Choroid plexus epithelial cell (primary cell): ENCODE data around the gene AXL.
"Not testable (repeated sequence)": the region's sequence is repeated elsewhere in the genome, so short reads cannot be mapped to it uniquely, and the experiment has no call there.

Experiments
- DNase-seq: peaks from one replicate; pipeline ENCODE4 v3.0.0-alpha.2; 2010; ENCODE audit warnings: low read depth
- H3K4me3 ChIP-seq: 2 replicates; pipeline ENCODE4 v1.5.1; 2011; ENCODE audit warnings: low read depth, mild to moderate bottlenecking, control low read depth, low read length, moderate library complexity
- TF ChIP-seq, protein P1 (sequence below): conservative IDR thresholded peaks from 2 replicates; pipeline ENCODE4 v1.5.1; 2011; ENCODE audit warnings: low read depth, mild to moderate bottlenecking, control low read depth, inconsistent platforms, low read length, moderate library complexity

The AXL gene

DNA sequence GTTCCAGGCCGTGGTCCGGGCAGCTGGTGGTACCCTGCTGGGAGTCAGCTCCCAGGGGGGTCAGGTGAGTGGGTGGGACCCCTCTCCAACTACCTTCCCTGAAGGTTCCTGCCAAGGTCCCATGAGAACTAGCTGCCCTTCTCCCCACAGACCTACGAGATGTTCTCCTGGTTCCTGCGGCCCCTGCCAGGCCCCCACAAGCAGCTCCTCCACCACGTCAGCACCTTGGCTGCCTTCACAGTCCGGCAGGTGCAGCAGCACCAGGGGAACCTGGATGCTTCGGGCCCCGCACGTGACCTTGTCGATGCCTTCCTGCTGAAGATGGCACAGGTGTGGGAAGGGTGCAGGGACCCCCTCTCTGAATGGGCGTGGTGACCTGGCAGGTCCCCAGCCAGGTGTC lies 20.5 kb upstream of the AXL start:
- TF ChIP-seq, protein P1, sequence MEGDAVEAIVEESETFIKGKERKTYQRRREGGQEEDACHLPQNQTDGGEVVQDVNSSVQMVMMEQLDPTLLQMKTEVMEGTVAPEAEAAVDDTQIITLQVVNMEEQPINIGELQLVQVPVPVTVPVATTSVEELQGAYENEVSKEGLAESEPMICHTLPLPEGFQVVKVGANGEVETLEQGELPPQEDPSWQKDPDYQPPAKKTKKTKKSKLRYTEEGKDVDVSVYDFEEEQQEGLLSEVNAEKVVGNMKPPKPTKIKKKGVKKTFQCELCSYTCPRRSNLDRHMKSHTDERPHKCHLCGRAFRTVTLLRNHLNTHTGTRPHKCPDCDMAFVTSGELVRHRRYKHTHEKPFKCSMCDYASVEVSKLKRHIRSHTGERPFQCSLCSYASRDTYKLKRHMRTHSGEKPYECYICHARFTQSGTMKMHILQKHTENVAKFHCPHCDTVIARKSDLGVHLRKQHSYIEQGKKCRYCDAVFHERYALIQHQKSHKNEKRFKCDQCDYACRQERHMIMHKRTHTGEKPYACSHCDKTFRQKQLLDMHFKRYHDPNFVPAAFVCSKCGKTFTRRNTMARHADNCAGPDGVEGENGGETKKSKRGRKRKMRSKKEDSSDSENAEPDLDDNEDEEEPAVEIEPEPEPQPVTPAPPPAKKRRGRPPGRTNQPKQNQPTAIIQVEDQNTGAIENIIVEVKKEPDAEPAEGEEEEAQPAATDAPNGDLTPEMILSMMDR: no peak
- no peak overlapping the region for H3K4me3 ChIP-seq
- DNase-seq: no peak

DNA sequence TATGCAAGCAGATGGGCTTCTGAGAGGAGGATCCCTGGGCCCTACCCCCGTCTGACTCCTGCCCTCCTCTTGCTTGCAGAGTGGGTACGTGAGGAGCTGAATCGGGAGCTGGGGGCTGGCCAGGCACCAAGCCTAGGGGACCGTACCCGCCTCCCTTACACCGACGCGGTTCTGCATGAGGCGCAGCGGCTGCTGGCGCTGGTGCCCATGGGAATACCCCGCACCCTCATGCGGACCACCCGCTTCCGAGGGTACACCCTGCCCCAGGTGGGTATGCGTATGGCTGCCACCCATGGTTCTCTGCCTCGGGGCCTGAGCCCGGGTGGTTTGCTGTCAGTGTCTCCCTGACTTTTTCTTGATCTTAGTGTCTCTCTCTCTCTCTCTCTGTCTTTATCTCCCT lies 15.7 kb upstream of the AXL start:
- TF ChIP-seq, protein P1: no peak
- DNase-seq: no peak
- H3K4me3 ChIP-seq: no peak overlapping the region

DNA sequence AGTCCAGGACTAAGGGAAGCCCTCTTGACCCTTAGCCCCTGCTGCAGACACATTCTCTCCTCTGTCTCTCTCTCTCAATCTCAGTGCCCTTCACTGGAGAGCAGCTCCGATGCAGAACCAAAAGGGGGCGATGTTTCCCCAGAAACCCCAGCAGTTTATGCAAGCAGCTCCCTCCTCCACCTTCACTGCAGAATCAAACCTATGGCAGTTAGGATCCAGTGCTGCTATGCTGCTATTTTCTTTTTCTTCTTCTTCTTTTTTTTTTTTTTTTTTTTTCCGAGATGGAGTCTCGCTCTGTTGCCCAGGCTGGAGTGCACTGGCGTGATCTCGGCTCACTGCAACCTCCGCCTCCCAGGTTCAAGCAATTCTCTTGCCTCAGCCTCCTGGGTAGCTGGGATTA lies 14.7 kb upstream of the AXL start:
- TF ChIP-seq, protein P1: peak; percentile 98
- DNase-seq: peak; percentile 94
- not testable (repeated sequence) for H3K4me3 ChIP-seq

DNA sequence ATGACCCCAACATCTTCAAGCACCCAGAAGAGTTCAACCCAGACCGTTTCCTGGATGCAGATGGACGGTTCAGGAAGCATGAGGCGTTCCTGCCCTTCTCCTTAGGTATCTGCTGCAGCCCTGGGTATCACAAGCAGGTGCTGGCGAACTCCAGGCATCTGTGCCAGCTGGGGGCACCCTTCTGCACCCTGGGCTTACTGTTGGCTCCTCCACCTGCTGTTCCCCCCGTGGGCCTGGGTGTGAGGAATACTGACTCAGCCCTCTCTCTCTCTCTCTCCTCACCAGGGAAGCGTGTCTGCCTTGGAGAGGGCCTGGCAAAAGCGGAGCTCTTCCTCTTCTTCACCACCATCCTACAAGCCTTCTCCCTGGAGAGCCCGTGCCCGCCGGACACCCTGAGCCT lies 13.0 kb upstream of the AXL start:
- no peak for DNase-seq
- no peak overlapping the region for H3K4me3 ChIP-seq
- TF ChIP-seq, protein P1: no peak

DNA sequence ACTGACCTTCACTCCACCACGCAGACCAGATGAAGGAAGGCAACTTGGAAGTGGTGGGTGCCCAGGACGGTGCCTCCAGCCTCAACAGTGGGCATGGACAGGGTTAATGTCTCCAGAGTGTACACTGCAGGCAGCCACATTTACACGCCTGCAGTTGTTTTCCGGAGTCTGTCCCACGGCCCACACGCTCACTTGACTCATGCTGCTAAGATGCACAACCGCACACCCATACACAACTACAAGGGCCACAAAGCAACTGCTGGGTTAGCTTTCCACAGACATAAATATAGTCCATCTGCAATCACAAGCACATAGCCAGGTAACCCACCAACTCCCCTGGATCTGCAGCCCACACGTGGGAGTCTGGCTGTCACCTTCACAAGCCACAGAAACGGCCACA lies 12.6 kb upstream of the AXL start:
- TF ChIP-seq, protein P1: no peak
- no peak overlapping the region for H3K4me3 ChIP-seq
- no peak for DNase-seq

DNA sequence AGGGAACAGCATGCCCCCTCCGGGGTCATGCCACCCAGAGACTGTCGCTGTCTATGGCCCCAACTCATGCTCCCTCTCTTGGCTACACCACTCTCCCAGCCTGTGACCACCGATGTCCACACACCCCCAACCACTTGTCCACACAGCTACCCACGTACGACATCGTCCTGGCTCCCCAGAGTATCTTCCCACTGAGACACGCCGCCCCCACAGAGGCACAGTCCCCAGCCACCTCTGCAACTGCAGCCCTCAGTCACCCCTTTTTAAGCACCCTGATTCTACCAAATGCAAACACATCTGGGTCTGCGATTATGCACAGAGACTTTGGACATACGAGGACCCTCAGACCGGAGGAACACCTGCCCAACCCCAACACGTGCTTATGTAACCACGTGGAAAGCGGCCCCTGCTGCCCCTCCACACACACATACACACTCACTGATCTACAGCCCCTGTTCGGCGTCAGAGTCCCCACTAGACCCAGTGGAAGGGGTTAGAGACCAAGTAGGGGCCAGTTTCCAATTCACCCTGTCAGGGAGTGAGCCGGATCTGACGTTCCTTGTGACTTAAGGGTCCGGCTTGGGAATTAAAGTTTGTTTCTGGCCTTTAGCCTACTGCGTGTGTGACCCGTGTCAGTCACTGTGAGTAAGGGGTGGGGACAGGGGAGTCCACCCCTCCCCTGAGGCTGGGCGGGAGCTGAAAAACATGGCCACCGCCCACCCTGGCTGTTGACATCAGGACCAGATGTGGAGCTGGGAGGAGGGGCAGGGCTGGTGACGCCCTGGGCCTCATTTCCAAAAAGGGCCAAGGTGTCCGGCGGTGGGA lies 11.9 kb upstream of the AXL start:
- DNase-seq: no peak
- no peak overlapping the region for H3K4me3 ChIP-seq
- TF ChIP-seq, protein P1: no peak

DNA sequence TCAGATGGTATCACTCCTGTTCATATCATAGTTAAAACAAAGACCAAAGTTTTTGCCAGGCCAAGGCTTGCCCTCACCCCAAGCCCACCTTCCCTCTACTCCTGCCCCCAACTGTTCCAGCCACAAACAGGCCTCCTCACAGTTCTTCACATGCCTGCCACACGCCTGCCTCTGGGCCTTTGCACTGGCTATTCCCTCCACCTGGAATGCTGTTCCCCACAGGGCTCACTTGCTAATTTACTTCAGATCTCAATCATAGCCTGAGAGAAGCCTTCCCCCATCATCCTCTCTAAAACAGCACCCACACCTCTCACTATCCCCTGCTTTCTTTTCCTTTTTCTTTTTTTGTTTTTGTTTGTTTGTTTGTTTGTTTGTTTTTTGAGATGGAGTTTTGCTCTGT lies 4.9 kb upstream of the AXL start:
- no peak overlapping the region for H3K4me3 ChIP-seq
- TF ChIP-seq, protein P1: no peak
- DNase-seq: no peak
